HCT116 (cell line): ENCODE measurements around the gene GASK1A. TPM values are rescaled to one million over a fixed set of nuclear protein-coding genes. Genes with fewer than 3 reads are reported as not detected.

ENCODE experiments used
- ATAC-seq: fragments of 200-7000 bp; cut with Tn5 transposase; 2 replicates; pipeline ENCODE4 v1.9.1; 2020; ENCODE audit warnings: mild to moderate bottlenecking, moderate library complexity
- BruUV-seq: library from RNA; stranded (reverse); fragments of 400-500 nt; replicated peaks from 2 replicates; lab custom pipeline; 2021; lab: Mats Ljungman, UMichigan
- CTCF ChIA-PET: fragments of 300-600 bp; sonication (Branson Sonifier 250); formaldehyde crosslinking; loops from one replicate; lab custom pipeline; 2021; ENCODE audit warnings: antibody characterized with exemption; lab: Charles Lee
- POLR2A ChIA-PET: fragments of 300-600, 350-600 bp; sonication (Branson Sonifier 250); formaldehyde crosslinking; loops from one replicate; lab custom pipeline; 2021; ENCODE audit warnings: antibody characterized with exemption; lab: Charles Lee
- RAD21 ChIA-PET, 2 experiments: fragments of 300-600 bp; sonication (Branson Sonifier 250); formaldehyde crosslinking; loops; one replicate each; lab custom pipeline; 2023; ENCODE audit warnings: low total read pairs in 2 of 2; ENCODE audit not compliant: uncharacterized antibody in 2 of 2, unreplicated experiment in 2 of 2, low non-redundant PET in 1 of 2; lab: Charles Lee
- DNase-seq: peaks from one replicate; pipeline ENCODE4 v3.0.0-alpha.2; 2010; ENCODE audit warnings: low read depth, low spot score
- H2AFZ ChIP-seq: fragments of 200-600 bp; shearing (Covaris generic), sonication (generic); 2 replicates; pipeline ENCODE4 v1.6.1; 2017; ENCODE audit warnings: low read depth, mixed run types, mixed read lengths, antibody characterized with exemption, low read length; ENCODE audit not compliant: poor library complexity, severe bottlenecking
- H3K27ac ChIP-seq: 2 replicates; pipeline ENCODE4 v1.5.1; 2012; ENCODE audit warnings: low read depth, low read length
- H3K27me3 ChIP-seq: fragments of 200-600 bp; sonication (generic); 2 replicates; pipeline ENCODE4 v1.6.1; 2016; ENCODE audit warnings: mixed run types, low read length, mixed read lengths; ENCODE audit not compliant: insufficient read depth
- H3K36me3 ChIP-seq, 2 experiments: fragments of 200-500 bp in 1 of 2; fragments of 200-600 bp in 1 of 2; sonication (Bioruptor generic) in 1 of 2; sonication (generic) in 1 of 2; 2 replicates each; pipeline versions ENCODE4 v1.5.1 to v1.6.1; 2014 to 2016; ENCODE audit warnings: low read length in 2 of 2, inconsistent platforms in 1 of 2, mixed read lengths in 1 of 2, mixed run types in 1 of 2; ENCODE audit not compliant: insufficient read depth in 2 of 2, control insufficient read depth in 1 of 2
- H3K4me1 ChIP-seq, 2 experiments: fragments of 200-600 bp in 1 of 2; sonication (generic) in 1 of 2; 2 replicates each; pipeline versions ENCODE4 v1.5.1 to v1.6.1; 2012 to 2017; ENCODE audit warnings: low read length in 2 of 2, inconsistent platforms in 1 of 2, mild to moderate bottlenecking in 1 of 2, mixed read lengths in 1 of 2, mixed run types in 1 of 2, moderate library complexity in 1 of 2; ENCODE audit not compliant: insufficient read depth in 2 of 2, control insufficient read depth in 1 of 2
- H3K4me2 ChIP-seq: fragments of 200-600 bp; sonication (generic); 2 replicates; pipeline ENCODE4 v1.6.1; 2017; ENCODE audit warnings: mixed run types, low read length, mixed read lengths
- H3K4me3 ChIP-seq, 2 experiments: fragments of 200-600 bp in 1 of 2; sonication (generic) in 1 of 2; replicated peaks in 1 of 2; 2 replicates each; pipeline ENCODE4 v1.5.1; 2011 to 2016; ENCODE audit warnings: low read length in 2 of 2, control low read depth in 1 of 2, low read depth in 1 of 2, mild to moderate bottlenecking in 1 of 2, mixed read lengths in 1 of 2, mixed run types in 1 of 2
- H3K79me2 ChIP-seq: fragments of 200-600 bp; sonication (generic); 2 replicates; pipeline ENCODE4 v1.6.1; 2017; ENCODE audit warnings: mild to moderate bottlenecking, mixed run types, low read length, moderate library complexity, mixed read lengths; ENCODE audit not compliant: insufficient read depth
- H3K9ac ChIP-seq: fragments of 200-600 bp; sonication (generic); 2 replicates; pipeline ENCODE4 v1.6.1; 2016; ENCODE audit warnings: low read length, mixed read lengths
- H3K9me2 ChIP-seq: fragments of 200-600 bp; sonication (generic), shearing (Covaris generic); 2 replicates; pipeline ENCODE4 v1.6.1; 2017; ENCODE audit warnings: mixed run types, mild to moderate bottlenecking, moderate library complexity; ENCODE audit not compliant: insufficient read depth
- H3K9me3 ChIP-seq, 2 experiments: fragments of 200-500 bp in 1 of 2; fragments of 200-600 bp in 1 of 2; sonication (Bioruptor generic) in 1 of 2; sonication (generic) in 1 of 2; 2 replicates each; pipeline ENCODE4 v1.6.1; 2014 to 2017; ENCODE audit warnings: low read length in 2 of 2, mixed read lengths in 2 of 2, inconsistent platforms in 1 of 2, low read depth in 1 of 2, mild to moderate bottlenecking in 1 of 2, mixed run types in 1 of 2, moderate library complexity in 1 of 2; ENCODE audit not compliant: control insufficient read depth in 1 of 2, insufficient read depth in 1 of 2
- H4K20me1 ChIP-seq: fragments of 200-600 bp; sonication (generic), shearing (Covaris generic); 2 replicates; pipeline ENCODE4 v1.6.1; 2017; ENCODE audit warnings: mixed run types, mild to moderate bottlenecking, moderate library complexity; ENCODE audit not compliant: insufficient read depth
- CBX3 ChIP-seq: IDR thresholded peaks from 2 replicates; pipeline ENCODE4 v1.6.1; 2012; ENCODE audit warnings: low read depth
- CEBPB ChIP-seq: IDR thresholded peaks from 2 replicates; pipeline ENCODE4 v1.6.1; 2012; ENCODE audit warnings: low read depth
- EGR1 ChIP-seq: IDR thresholded peaks from 2 replicates; pipeline ENCODE4 v1.6.1; 2012; ENCODE audit warnings: low read depth
- ELF1 ChIP-seq: IDR thresholded peaks from 2 replicates; pipeline ENCODE4 v1.6.1; 2012; ENCODE audit warnings: low read depth, borderline replicate concordance
- EZH2 ChIP-seq: fragments of 200-600 bp; sonication (generic); IDR thresholded peaks from 2 replicates; pipeline ENCODE4 v1.6.1; 2017; ENCODE audit warnings: antibody characterized with exemption, mixed run types
- FOSL1 ChIP-seq: IDR thresholded peaks from 2 replicates; pipeline ENCODE4 v1.6.1; 2012; ENCODE audit warnings: low read depth
- JUND ChIP-seq: IDR thresholded peaks from 2 replicates; pipeline ENCODE4 v1.6.1; 2012
- RAD21 ChIP-seq: IDR thresholded peaks from 2 replicates; pipeline ENCODE4 v1.6.1; 2012; ENCODE audit warnings: low read depth, mild to moderate bottlenecking
- SIN3A ChIP-seq: IDR thresholded peaks from 2 replicates; pipeline ENCODE4 v1.6.1; 2012; ENCODE audit warnings: low read depth
- TCF7L2 ChIP-seq: IDR thresholded peaks from 2 replicates; pipeline ENCODE4 v1.7.0; 2011; ENCODE audit warnings: borderline replicate concordance, inconsistent platforms; ENCODE audit not compliant: insufficient read depth, insufficient read length; ENCODE audit errors: extremely low read depth
- ZNF274 ChIP-seq: fragments of 200-500 bp; sonication (Bioruptor generic); IDR thresholded peaks from 2 replicates; pipeline ENCODE4 v1.6.1; 2014; ENCODE audit warnings: mild to moderate bottlenecking, low read depth, low read length, inconsistent platforms
- intact Hi-C: fragments of 100-400 bp; cut with micrococcal nuclease; formaldehyde crosslinking; loops from 2 replicates; pipeline ENCODE4 v1.10.0; 2022
- total RNA-seq: library from RNA; stranded (reverse); gene quantifications from one replicate; pipeline ENCODE4 v1.2.1, GENCODE V29; 2021; ENCODE audit not compliant: unreplicated experiment
- TF ChIP-seq, protein P1 (sequence below), 3 experiments: fragments of 200-600 bp in 1 of 3; sonication (generic) in 1 of 3; IDR thresholded peaks in 2 of 3; conservative IDR thresholded peaks in 1 of 3; 2 replicates each; pipeline ENCODE4 v1.5.1; 2012 to 2017; ENCODE audit warnings: low read depth in 2 of 3, low read length in 2 of 3, antibody characterized with exemption in 1 of 3, borderline replicate concordance in 1 of 3, control low read depth in 1 of 3, mild to moderate bottlenecking in 1 of 3, mixed read lengths in 1 of 3, mixed run types in 1 of 3, moderate library complexity in 1 of 3; ENCODE audit not compliant: insufficient read depth in 1 of 3

Gene GASK1A
- total RNA-seq, 1 experiment from 2014 or later, result 1.0 TPM

DNA sequence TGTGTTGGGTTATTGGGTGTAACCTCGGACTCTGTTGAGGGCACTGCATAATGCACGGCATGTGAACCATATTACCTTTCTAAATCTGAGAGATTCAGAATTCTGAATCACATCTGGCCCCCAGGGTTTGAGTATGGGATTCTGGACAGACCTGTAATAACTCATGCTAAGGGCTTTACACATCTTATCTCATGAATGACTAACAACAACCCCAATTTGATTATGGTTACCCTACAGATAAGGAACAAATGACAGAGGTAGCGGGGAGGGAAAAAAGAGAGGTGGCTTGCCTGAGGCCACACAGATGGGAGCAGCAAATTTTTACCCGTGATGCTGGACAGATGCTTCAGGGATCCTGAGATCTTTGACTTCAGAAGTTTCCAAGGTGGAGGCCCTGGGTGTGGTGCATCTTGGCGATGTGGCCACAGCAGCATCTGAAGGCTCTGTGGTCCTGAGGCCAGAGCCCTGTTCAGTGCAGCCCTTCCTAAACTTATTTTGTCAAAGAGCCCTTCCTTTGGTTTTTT is 83.0 kb downstream of the GASK1A start:
- Histone ChIP-seq H3K9me3 (no peaks in the 10 kb centered on the region), H3K79me2 (no peaks in the 10 kb centered on the region), H3K4me1 (no peaks in the 10 kb centered on the region), H2AFZ (no peak overlapping the region), H3K27ac (no peak overlapping the region), H3K9me2 (no peaks in the 10 kb centered on the region), H4K20me1 (no peaks in the 10 kb centered on the region), H3K9ac (no peak overlapping the region), H3K4me2 (no peak overlapping the region), H3K27me3 (no peaks in the 10 kb centered on the region), H3K4me3 (no peak overlapping the region), H3K36me3 (no peaks in the 10 kb centered on the region)
- intact Hi-C loops, result no loop called here
- no TSS peak for BruUV-seq
- RAD21 ChIA-PET, result no interaction called here
- TF ChIP-seq SIN3A (no peak), TCF7L2 (no peak), ELF1 (no peak), RAD21 (no peak), EGR1 (no peak), JUND (no peak)
- TF ChIP-seq, protein P1, sequence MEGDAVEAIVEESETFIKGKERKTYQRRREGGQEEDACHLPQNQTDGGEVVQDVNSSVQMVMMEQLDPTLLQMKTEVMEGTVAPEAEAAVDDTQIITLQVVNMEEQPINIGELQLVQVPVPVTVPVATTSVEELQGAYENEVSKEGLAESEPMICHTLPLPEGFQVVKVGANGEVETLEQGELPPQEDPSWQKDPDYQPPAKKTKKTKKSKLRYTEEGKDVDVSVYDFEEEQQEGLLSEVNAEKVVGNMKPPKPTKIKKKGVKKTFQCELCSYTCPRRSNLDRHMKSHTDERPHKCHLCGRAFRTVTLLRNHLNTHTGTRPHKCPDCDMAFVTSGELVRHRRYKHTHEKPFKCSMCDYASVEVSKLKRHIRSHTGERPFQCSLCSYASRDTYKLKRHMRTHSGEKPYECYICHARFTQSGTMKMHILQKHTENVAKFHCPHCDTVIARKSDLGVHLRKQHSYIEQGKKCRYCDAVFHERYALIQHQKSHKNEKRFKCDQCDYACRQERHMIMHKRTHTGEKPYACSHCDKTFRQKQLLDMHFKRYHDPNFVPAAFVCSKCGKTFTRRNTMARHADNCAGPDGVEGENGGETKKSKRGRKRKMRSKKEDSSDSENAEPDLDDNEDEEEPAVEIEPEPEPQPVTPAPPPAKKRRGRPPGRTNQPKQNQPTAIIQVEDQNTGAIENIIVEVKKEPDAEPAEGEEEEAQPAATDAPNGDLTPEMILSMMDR (IDR thresholded peaks at IDR 0.05 in 2 of 3, conservative IDR thresholded peaks at IDR 0.05 in 1 of 3; ENCODE audit: borderline replicate concordance in 1 of 3, insufficient read depth in 1 of 3, low read depth in 2 of 3, low read length in 2 of 3), result no peak
- no peak for DNase-seq
- no peak for ATAC-seq
- POLR2A ChIA-PET, result no interaction called here
- CTCF ChIA-PET, result no interaction called here

DNA sequence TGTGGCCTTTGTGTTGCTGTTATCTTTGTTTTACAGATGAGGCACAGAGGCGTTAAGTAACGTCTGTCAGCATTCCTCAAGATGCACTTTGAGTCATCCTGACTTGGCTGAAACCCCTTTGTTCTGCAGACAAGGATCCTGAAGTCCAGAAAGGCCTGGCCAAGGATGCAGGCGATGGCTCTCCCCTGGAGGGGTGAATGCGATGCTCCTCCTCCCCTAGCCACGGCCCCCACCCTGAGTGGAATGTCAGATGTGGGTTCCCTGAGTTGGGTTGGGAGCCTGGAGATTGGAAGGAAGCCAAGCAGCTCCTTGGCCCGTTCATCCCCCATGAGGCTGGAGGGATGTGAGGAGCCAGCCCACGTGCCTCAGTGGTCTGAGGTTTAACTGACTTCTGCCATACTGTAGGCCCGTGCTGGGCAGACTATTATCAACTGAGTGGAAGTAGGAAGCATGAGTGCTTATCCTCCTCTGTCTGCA is 83.5 kb downstream of the GASK1A start:
- DNase-seq, result no peak
- H3K36me3 ChIP-seq, result no peaks in the 10 kb centered on the region
- TF ChIP-seq, protein P1 (IDR thresholded peaks at IDR 0.05 in 2 of 3, conservative IDR thresholded peaks at IDR 0.05 in 1 of 3; ENCODE audit: borderline replicate concordance in 1 of 3, insufficient read depth in 1 of 3, low read depth in 2 of 3, low read length in 2 of 3), result no peak
- no peak for TF ChIP-seq CBX3
- no peak for TF ChIP-seq FOSL1
- TF ChIP-seq EZH2, result no peak
- no peak for TF ChIP-seq TCF7L2
- TF ChIP-seq CEBPB, result no peak
- TF ChIP-seq EGR1, result no peak
- no peak for TF ChIP-seq ZNF274
- TF ChIP-seq, all 23 proteins: peak for 0
- no peak for ATAC-seq
- no peaks in the 10 kb centered on the region for H3K79me2 ChIP-seq
- ChIA-PET CTCF (no interaction called here), RAD21 (no interaction called here), POLR2A (no interaction called here)
- no TSS peak for BruUV-seq
- H2AFZ ChIP-seq, result no peak overlapping the region
- H3K27ac ChIP-seq, result no peak overlapping the region
- no peaks in the 10 kb centered on the region for H3K9me3 ChIP-seq
- H3K9me2 ChIP-seq, result no peaks in the 10 kb centered on the region
- intact Hi-C loops, result no loop called here
- no peaks in the 10 kb centered on the region for H3K4me1 ChIP-seq
- no peak overlapping the region for H3K4me3 ChIP-seq
- H4K20me1 ChIP-seq, result no peaks in the 10 kb centered on the region
- H3K9ac ChIP-seq, result no peak overlapping the region
- H3K4me2 ChIP-seq, result no peak overlapping the region
- H3K27me3 ChIP-seq, result no peaks in the 10 kb centered on the region
